COLO668 (cell line): Measurements from ENCODE around the gene CLIP2.
"Not testable (repeated sequence)": the region's sequence is repeated elsewhere in the genome, so short reads cannot be mapped to it uniquely, and the experiment has no call there.

Source experiments
- DNase-seq: peaks from one replicate; lab custom pipeline; 2025; ENCODE audit not compliant: unreplicated experiment; lab: John Stamatoyannopoulos, UW

Gene CLIP2

GRCh38 chr7:74428023-74428422 lies 138.8 kb downstream of the CLIP2 start:
- no peak for DNase-seq

DNA sequence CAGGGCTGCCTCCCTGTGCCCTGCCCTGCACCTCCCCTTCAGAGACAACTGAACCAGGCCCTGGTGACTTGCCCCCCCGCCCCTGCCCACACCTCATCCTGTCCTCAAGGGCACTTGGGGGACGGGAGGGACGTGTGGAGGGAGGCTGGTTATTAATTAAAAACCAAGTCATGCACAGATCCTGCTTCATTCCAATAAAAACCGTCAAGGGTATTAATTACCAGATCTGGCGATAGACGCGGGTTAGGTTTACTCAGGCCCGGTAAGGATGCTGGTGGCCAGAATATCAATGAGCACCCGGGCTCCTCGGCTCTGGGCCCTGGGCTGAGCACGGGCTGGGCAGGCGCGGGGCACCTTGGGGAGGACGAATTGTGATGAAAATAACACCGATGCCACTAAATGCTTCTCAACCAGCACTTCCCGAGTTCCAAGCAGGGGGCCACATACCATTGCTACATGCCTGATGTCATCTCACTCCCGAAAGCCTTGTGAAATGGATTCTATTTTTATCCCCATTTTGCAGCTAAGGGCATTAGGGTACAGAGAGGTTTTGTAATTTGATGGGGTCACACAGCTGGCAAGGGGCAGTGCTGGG lies 140.0 kb downstream of the CLIP2 start:
- no peak for DNase-seq

- not testable (repeated sequence) for DNase-seq
These were observed 141.2 kb downstream of the CLIP2 start for GRCh38 chr7:74430409-74430808.

DNA sequence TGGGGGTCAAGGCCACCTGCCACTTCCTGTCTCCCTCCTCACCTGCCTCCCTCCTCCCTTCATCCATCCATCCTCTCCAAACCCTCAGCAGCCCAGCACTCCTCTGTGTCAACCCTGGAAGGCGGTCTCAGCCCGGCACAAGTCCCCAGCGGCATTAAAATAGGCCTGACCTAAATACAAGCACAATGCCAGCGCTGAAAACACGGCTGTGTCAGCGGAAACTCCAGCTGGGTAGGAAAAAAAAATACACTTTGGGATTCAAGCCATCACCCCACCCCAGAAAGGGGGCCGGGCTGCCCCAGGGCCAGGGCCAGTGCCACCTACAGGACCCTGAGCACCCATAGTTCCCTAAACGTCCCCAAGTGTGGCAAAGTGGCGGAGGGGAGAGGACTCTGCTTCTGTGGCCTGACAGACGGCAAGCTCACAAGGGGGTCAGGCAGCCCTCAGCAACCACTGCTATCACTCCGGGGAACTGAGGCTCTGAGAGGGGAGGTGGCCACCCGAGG lies 141.8 kb downstream of the CLIP2 start:
- no peak for DNase-seq

DNA sequence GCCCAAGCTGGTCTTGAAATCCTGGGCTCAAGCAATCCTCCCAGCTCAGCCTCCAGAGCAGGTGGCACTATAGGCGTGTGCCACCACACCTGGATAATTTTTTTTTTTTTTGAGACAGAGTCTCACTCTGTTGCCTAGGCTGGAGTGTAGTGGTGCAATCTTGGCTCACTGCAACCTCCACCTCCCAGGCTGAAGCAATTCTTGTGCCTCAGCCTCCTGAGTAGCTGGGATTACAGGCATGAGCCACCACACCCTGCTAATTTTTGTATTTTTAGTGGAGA lies 148.0 kb downstream of the CLIP2 start:
- not testable (repeated sequence) for DNase-seq

DNA sequence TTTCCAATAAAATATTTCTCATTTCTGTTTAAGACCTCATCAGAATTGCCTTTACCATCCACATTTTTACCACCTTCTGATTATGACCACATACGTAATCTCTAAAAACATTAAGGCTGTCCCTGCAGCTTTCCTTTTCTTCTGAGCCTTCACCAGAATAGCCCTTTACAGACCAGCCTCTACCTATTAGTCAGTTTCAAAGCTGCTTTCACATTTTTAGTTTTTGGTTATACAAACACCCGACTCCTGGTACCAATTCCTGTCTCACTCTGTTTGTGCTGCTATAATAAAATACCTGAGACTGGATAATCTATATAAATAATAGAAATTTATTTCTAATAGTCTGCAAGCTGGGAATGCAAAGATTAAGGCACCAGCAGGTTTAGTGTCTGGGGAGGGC lies 149.1 kb downstream of the CLIP2 start:
- no peak for DNase-seq

DNA sequence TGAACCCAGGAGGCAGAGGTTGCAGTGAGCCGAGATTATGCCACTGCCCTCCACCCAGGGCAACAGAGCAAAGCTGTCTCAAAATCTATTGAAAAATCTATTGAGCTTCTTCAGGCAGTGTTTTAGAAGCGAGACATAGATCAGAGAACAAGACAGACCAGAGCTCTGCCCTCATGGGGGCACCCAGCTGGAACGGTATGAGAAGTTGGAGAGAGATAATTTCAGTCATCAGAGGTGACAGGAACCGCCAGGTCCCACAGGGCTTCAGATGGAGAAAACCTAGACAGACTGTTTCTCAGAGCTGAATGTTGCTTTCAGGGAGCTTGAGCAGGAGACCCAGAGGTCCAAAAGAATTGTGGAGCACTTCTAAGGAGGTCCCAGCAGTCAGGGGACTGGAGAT lies 150.3 kb downstream of the CLIP2 start:
- no peak for DNase-seq

- not testable (repeated sequence) for DNase-seq
These were observed 150.9 kb downstream of the CLIP2 start for GRCh38 chr7:74440143-74440542.

GRCh38 chr7:74441801-74442200 lies 152.6 kb downstream of the CLIP2 start:
- no peak for DNase-seq

GRCh38 chr7:74443543-74444247 lies 154.5 kb downstream of the CLIP2 start:
- no peak for DNase-seq

DNA sequence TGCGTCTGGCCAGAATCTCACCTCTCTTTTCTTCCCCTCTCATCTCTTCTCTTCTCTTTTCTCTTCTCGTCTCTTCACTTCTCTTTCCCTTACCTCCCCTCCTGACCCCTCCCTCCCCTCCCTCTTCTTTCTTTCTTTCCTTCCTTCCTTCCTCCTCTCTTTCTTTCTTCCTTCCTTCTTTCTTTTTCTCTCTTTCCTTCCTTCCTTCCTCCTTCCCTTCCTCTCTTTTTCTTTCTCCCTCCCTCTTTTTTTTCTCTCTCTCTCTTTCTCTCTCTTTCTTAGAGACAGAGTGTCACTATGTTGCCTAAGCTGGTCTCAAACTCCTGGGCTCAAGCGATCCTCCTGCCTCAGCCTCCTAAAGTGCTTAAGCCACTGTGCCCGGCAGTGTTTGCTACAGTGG lies 159.9 kb downstream of the CLIP2 start:
- DNase-seq: no peak

DNA sequence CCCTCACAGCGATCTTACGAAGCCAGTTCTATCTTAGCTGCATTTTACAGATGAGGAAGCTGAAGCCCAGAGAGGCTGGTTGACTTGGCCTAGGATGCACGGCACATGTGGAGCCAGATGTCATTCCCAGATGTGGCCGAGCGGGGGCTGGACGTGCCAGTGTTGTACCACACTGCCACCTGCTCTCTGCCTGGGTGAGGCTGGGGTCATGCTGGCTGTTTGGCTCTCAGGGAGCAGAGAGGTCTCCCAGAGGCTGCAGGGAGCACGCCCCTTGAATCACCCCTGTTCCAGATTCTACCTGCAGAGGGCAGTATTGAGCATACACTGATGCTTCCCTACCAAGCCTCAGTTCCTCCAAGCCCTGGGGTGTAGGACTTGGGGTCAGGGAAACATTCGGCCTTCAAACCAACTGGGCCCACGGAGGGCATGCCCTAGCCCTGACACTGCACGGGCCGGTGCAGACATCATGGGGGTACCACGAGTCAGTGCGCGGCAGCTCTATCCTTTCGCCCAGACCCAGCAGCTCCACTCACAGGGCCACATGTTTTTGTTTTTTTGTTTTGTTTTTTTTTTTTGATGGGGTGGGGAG lies 160.7 kb downstream of the CLIP2 start:
- DNase-seq: peak; percentile 63

DNA sequence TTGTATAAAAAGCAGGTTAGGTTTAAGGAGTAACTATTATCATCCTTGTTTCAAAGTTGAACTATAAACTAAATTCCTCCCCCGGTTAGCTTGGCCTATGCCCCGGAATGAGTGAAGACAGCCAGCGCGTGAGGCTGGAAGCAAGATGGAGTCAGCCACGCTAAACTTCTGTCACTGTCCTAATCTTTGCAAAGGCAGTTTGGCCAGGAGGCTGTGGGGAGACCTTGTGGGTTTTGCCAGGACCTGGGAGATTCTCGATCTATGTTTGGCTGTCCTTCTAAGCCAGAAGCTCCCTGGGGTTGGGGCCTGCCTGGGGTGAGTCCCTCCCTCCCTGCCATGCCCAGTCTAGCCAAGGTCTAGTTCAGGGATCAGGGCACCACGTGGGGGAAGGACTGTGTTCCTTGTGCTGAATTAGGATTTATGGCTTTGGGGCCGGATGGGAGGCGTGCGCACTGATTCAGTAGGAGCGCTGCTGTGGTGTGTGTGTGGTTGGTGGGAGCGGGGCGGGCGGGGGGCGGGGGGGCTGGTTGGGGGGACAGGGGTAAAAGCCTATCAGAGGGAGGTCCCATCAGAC lies 163.6 kb downstream of the CLIP2 start:
- DNase-seq: no peak

- peak; percentile 53 for DNase-seq
These were observed 164.3 kb downstream of the CLIP2 start, which contains the start of gene GTF2IRD1 for GRCh38 chr7:74453322-74454011. Gene GTF2IRD1, plus strand, starts transcription at chr7:74453906. Its CDS starts 54,175 bp downstream, at chr7:74508081.

GRCh38 chr7:74454021-74454924 lies 165.1 kb downstream of the CLIP2 start:
- DNase-seq: no peak

DNA sequence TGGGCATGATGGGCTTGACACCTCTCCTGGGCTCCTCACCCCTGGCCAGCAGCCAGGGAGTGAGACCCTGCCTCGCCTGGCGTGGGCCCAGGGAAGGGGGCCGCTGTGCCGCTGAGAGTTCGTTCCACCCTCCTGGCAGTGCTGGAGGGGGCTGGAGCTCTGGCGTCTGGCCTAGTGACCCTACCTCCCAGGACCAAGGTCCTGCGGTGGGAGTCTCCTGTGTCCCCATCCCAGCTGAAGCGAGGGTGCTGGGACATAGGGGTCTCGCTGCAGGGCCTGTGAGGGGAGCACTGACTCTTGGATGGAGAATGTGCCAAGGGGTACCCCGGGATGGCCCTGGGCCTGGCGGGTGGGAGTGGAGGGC lies 165.7 kb downstream of the CLIP2 start:
- DNase-seq: no peak

DNA sequence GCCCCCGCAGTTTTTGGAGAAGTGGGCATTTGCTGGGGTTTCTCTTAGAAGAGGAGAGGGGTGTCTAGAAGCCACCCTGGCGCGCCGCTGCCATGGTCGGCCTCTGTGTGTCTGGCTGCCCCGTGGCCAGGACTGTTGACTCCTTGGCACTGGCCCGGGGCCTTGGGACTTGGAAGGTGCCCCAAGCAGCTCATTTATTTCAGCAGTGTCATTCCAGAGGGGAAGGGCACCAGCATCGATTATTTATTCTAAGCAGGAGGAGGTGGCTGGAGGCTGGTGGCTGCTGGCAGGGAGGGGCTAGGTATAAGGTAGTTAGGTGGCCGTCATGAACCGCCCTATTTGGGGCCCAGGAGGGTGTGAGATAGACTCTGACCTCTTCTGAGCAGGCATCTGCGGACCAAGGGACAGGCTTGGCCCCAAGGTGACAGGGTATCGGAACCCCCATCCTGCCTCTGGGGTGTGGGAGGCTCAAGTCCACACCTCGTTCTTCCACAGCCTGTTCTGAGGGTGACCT lies 166.1 kb downstream of the CLIP2 start:
- peak; percentile 11 for DNase-seq
